Effector memory CD4-positive, alpha-beta T cell (primary cell): Measurements from ENCODE around the gene PSMG3.

Experiments used
- DNase-seq, 3 donors: peaks; one replicate each; pipeline ENCODE4 v3.0.0-alpha.2; 2020
- H3K27ac ChIP-seq: 2 replicates; pipeline ENCODE4 v1.7.0; 2013; ENCODE audit warnings: mild to moderate bottlenecking, low read length, moderate library complexity; ENCODE audit not compliant: insufficient read depth, poor library complexity, severe bottlenecking
- H3K27me3 ChIP-seq: replicated peaks from 2 replicates; pipeline ENCODE4 v1.7.0; 2013; ENCODE audit warnings: mild to moderate bottlenecking, low read length; ENCODE audit not compliant: insufficient read depth, control insufficient read depth, poor library complexity, severe bottlenecking
- H3K36me3 ChIP-seq: 2 replicates; pipeline ENCODE4 v1.7.0; 2013; ENCODE audit warnings: mild to moderate bottlenecking, low read length, moderate library complexity; ENCODE audit not compliant: control insufficient read depth, insufficient read depth
- H3K4me1 ChIP-seq: 2 replicates; pipeline ENCODE4 v1.7.0; 2013; ENCODE audit warnings: low read length, mild to moderate bottlenecking; ENCODE audit not compliant: control insufficient read depth, insufficient read depth, poor library complexity, severe bottlenecking
- H3K4me3 ChIP-seq: 2 replicates; pipeline ENCODE4 v1.7.0; 2013; ENCODE audit warnings: low read length, low read depth, mild to moderate bottlenecking; ENCODE audit not compliant: insufficient read depth, poor library complexity, severe bottlenecking
- H3K9me3 ChIP-seq: 2 replicates; pipeline ENCODE4 v1.7.0; 2013; ENCODE audit warnings: mild to moderate bottlenecking, low read length, moderate library complexity; ENCODE audit not compliant: control insufficient read depth

PSMG3 gene

DNA sequence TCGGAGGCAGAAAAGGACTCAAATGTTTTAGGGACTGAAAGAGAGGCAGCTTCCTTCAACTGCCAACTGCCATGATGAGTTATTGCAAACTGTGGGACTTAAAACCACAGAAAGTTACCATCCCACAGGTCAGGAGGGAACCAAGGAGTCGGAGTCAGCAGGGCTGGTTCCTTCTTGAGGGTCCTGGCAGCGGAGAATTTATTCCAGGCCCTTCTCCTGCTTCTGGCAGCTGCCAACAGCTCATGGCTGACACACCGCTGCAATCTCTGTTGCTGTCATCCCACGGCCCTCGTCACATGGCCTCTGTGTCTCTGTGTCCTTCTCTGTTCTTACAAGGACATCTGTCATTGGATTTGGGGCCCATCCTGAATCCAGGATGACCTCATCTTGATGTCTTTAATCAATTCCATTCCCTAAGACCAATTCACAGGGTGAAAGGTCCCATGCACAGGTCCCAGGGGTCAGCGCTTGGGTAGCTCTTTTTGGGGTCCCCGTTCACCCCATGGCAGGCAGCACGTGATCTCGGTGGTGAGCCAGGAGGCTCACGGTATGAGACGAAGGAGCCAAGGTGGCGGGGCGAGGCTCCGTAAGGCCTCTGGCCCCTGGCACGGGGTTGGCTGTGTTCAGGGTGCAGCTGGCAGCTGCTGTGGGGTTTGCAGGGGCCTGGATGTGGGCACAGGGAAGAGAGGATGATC lies 27.4 kb upstream of the PSMG3 start:
- Histone ChIP-seq H3K4me3 (no peak overlapping the region), H3K27me3 (peaks cover 6% of the 10 kb centered on the region), H3K36me3 (no peaks in the 10 kb centered on the region), H3K27ac (no peak overlapping the region), H3K4me1 (peaks cover 7% of the 10 kb centered on the region), H3K9me3 (no peaks in the 10 kb centered on the region)
- DNase-seq: no peak

DNA sequence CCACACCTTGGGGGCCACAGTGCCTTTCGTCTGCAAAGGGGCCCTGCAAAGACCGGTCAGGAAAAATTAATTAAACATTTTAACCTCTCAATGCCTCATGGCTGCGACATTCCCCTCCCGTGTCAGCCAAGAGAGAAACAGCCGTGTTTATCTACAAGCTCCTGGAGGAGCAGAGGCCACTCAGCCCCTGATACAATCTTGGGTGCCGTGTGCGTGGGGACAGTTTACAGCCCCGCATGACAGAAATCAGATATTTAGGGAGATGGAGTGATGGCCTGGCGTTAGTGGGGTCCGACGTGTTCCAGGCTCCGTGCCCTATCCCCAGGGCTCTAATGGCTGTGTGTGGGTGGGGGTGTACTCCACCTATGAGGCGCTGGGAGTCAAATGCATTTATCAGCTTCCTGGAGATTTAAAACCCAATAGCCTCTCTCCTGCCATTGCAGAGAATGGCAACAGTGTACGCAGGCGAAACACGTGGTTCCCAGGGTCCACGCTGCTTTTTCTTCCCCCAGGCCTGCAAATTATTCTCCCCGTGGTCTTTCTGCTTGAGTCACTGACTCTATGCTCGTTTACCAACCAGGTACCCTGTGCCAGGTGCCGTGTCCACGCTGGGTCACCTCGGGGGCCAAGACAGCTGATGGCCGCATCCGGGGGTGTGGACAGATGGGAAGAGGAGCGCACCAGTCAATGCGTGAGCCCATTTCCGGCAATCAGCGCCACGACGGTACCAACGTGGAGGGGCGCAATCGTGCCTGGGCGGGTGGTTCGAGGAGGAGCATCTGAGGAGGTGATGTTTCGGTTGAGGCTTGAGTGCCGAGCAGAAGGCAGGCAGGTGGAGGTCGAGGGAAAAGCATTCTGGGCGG lies 26.6 kb upstream of the PSMG3 start:
- H3K4me3 ChIP-seq: no peak overlapping the region

DNA sequence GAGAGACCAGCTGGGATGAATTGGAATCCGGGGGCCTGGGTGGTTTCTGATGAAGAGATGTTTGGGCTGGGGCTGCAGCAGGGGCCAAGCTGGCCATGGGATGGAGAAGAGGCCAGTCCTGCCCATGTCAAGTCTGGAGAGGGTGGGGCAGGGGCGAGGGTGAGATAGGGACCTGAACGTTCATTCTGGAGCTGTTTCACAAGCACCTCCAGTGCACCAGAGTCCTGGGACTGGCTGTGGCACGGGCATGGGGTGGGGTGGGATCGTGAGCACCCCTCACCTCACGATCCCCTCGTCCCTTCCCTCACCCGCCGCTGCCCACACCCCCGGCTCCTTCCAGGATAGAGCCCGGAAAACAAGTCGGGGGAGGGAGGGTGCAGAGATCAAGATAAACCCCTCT lies 25.8 kb upstream of the PSMG3 start:
- H3K27me3 ChIP-seq: peaks cover 19% of the 10 kb centered on the region
- no peak overlapping the region for H3K27ac ChIP-seq

More for the DNA sequence above, 26.6 kb upstream of the PSMG3 start:
- Histone ChIP-seq H3K27me3 (peaks cover 14% of the 10 kb centered on the region), H3K9me3 (no peaks in the 10 kb centered on the region), H3K27ac (no peak overlapping the region), H3K4me1 (peaks cover 15% of the 10 kb centered on the region), H3K36me3 (no peaks in the 10 kb centered on the region)
- no peak for DNase-seq

DNA sequence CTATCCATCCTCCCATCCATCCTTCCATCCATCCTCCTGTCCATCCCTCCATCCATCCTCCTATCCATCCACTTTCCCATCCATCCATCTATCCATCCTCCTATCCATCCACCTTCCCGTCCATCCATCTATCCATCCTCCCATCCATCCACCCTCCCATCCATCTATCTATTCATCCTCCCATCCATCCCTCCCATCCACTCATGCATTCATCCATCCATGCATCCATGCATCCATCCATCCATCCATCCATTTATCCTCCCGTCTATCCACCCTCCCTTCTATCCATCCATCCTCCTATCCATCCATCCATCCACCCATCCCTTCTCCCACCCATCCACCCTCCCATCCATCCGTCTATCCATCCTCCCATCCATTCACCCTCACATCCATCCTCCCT lies 25.2 kb upstream of the PSMG3 start:
- H3K27ac ChIP-seq: no peak overlapping the region
- H3K9me3 ChIP-seq: no peaks in the 10 kb centered on the region
- peaks cover 19% of the 10 kb centered on the region for H3K27me3 ChIP-seq

More for the DNA sequence above, 25.8 kb upstream of the PSMG3 start:
- Histone ChIP-seq H3K36me3 (no peaks in the 10 kb centered on the region), H3K4me1 (peaks cover 17% of the 10 kb centered on the region), H3K9me3 (no peaks in the 10 kb centered on the region), H3K4me3 (no peak overlapping the region)
- DNase-seq: no peak

DNA sequence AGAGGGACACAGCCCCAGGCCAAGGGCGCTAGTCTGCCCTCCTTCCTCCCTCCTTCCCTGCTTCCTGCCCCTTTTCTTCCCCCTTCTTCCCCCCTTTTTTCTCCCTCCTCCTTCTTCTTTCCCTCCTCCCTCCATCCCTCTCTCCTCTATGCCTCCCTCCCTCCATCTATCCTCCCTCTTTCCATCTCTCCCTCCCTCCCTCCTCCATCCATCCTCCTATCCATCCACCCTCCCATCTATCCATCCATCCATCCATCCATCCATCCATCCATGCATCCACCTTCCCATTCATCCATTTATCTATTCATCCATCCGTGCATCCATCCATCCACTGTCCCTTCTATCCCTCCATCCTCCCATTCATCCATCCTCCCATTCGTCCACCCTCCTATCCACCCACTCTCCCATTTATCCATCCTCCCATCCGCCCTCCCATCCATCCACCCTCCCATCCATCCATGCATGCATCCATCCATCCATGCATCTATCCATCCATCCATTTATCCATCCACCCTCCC lies 24.1 kb upstream of the PSMG3 start:
- no peak overlapping the region for H3K27ac ChIP-seq
- no peaks in the 10 kb centered on the region for H3K9me3 ChIP-seq
- H3K4me1 ChIP-seq: peaks cover 17% of the 10 kb centered on the region
- H3K27me3 ChIP-seq: peaks cover 19% of the 10 kb centered on the region
- H3K36me3 ChIP-seq: no peaks in the 10 kb centered on the region
- H3K4me3 ChIP-seq: no peak overlapping the region
- DNase-seq: no peak

More for the DNA sequence above, 25.2 kb upstream of the PSMG3 start:
- Histone ChIP-seq H3K4me3 (no peak overlapping the region), H3K4me1 (peaks cover 17% of the 10 kb centered on the region), H3K36me3 (no peaks in the 10 kb centered on the region)
- no peak for DNase-seq

DNA sequence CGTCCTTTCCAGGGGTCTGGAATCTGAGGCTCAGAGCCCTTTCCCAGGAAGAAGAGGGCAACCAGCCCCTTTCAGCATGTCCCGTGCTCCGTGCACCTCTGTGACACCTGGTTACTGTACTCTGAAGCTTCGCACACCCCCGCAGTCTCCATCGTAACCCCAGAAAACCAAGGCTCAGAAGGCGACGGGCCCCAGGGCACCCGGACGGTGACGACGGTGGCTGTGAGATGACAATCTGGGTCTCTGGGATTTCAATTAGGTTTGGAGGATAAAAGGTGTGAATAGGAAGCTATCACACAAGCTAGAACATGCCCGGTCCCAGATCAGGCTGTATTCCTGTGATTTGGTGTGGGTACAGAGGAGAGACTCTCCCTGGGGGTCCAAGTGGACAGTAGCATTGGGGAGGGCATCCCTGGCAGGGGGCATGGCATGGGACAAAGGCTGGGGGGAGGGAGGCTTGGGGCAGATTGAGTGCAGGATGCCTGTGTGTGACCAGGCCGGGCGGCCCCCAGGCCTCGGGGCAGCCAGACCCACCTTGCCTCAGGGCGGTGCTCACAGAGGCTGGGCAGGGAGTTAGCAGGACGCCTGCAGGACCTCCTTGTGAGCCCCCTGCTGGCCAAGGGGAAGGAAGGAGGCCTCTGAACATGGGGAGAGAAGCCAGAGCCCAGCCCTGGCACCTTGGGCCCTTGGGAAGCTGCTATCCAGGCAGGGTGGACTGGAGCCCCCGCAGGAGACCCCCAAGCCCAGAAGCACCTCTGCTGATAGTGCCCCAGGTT lies 23.4 kb upstream of the PSMG3 start:
- Histone ChIP-seq H3K4me3 (no peak overlapping the region), H3K36me3 (no peaks in the 10 kb centered on the region), H3K27me3 (peaks cover 19% of the 10 kb centered on the region), H3K4me1 (peaks cover 17% of the 10 kb centered on the region), H3K27ac (no peak overlapping the region), H3K9me3 (no peaks in the 10 kb centered on the region)
- DNase-seq: no peak

DNA sequence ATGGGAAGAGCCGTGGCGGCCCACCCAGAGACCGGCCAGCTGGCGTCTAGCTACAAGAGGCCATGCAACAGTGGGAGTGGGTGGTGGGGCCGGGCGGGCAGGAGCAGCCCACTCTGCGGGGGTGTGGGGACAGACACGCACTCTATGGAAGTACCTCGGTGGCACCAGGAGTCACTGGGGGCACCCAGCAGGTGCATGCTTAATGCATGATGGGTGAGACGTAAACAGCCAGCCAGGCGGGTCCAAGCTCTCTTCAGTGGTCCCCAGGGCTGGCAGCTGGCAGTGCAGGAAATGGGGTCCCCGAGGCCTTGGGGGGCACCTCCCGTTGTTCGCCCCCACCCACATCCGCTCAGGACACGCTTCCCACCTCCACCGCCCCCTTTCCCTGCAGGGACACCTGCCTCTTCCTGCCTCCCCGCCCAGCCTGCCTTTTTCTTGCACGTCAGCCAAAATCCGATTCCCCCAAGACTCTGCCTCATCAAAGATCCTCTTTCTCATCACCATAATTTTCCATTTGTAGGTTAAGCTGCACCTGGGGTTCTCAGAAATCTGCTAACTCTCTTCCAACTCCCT lies 22.6 kb upstream of the PSMG3 start:
- Histone ChIP-seq H3K9me3 (no peaks in the 10 kb centered on the region), H3K27me3 (peaks cover 19% of the 10 kb centered on the region), H3K4me3 (no peak overlapping the region), H3K4me1 (peaks cover 17% of the 10 kb centered on the region), H3K36me3 (no peaks in the 10 kb centered on the region), H3K27ac (no peak overlapping the region)
- no peak for DNase-seq

DNA sequence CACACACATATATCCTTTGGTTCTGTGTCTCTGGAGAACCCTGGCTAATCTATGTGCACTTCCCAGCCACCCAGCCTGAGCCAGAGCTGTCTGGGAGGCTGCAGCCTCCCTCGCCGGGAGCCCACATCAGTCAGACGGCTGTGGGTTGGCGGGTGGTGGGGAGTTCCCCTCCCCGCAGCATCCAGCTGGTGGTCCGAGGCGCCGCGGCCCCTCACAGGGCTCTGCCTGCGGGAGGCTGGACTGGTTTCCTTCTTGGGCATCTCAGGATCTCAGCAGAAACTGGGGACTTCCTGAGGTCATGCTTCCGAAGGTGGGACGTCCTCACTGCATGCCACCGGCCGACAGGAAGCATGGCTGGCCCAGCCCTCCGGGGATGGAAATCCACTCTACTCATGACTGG lies 22.0 kb upstream of the PSMG3 start:
- Histone ChIP-seq H3K27ac (no peak overlapping the region), H3K9me3 (no peaks in the 10 kb centered on the region), H3K36me3 (no peaks in the 10 kb centered on the region), H3K4me3 (no peak overlapping the region), H3K4me1 (peaks cover 17% of the 10 kb centered on the region), H3K27me3 (peaks cover 19% of the 10 kb centered on the region)
- no peak for DNase-seq

DNA sequence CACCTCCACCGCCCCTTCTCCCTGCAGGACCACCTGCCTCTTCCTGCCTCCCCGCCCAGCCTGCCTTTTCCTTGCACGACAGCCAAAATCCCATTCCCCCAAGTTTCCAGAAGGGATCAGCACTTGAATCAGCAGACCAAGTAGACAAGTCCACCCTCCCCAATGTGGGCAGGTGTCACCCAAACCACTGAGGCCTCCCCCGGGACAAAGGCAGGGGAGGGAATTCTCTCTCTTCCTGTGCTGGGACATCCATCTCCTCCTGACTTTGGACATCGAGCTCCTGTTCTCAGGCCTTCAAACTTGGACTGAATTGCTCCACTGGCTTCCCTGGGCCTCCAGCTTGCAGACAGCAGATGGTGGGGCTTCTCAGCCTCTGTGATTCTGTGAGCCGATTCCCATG lies 21.6 kb upstream of the PSMG3 start:
- DNase-seq: no peak
- Histone ChIP-seq H3K9me3 (no peaks in the 10 kb centered on the region), H3K4me3 (no peak overlapping the region), H3K27ac (no peak overlapping the region), H3K36me3 (no peaks in the 10 kb centered on the region), H3K4me1 (peaks cover 17% of the 10 kb centered on the region), H3K27me3 (peaks cover 19% of the 10 kb centered on the region)
